LNCaP clone FGC (cell line): ENCODE data around the gene RNFT2.
A peak's percentile ranks its signal among the peaks of the same experiment; 100 is the strongest.

Experiments
- DNase-seq: peaks from one replicate; pipeline ENCODE4 v3.0.0-alpha.2; 2011; ENCODE audit warnings: low read depth
- H3K4me3 ChIP-seq: 2 replicates; pipeline ENCODE4 v1.5.1; 2011; ENCODE audit warnings: mild to moderate bottlenecking, low read depth, low read length, control low read depth
- CTCF ChIP-seq: IDR thresholded peaks from 2 replicates; pipeline ENCODE4 v1.5.1; 2012; ENCODE audit warnings: mild to moderate bottlenecking; ENCODE audit not compliant: control insufficient read depth, insufficient read depth; ENCODE audit errors: extremely low read depth

The RNFT2 gene

GRCh38 chr12:116693286-116694227, 44.6 kb upstream of the RNFT2 start:
- no peak for TF ChIP-seq CTCF
- no peak overlapping the region for H3K4me3 ChIP-seq
- no peak for DNase-seq

GRCh38 chr12:116694653-116695463, 43.3 kb upstream of the RNFT2 start:
- no peak for DNase-seq
- H3K4me3 ChIP-seq: no peak overlapping the region
- TF ChIP-seq CTCF: no peak

- no peak for DNase-seq
- no peak for TF ChIP-seq CTCF
- H3K4me3 ChIP-seq: no peak overlapping the region
Measured at GRCh38 chr12:116695464-116695725, 42.7 kb upstream of the RNFT2 start.

DNA sequence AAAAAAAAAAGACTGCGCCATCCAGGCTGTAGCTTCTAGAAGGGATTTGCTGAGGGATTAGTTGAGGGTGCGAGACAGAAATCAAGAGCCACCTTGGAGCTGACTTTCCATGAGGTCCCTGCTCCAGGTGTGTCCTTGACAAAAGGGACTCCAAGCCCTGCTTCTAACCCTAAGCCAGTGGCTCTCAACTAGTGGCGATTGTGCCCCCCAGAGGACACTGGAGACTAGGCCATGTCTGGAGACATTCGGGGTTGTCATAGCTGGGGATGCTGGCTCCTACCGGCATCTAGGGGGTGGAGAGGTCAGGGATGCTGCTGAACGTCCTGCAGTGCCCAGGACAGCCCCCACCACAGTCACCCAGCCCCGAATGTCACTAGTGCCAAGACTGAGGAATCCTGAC, 40.8 kb upstream of the RNFT2 start:
- DNase-seq: peak; percentile 11
- H3K4me3 ChIP-seq: no peak overlapping the region
- peak; percentile 60 for TF ChIP-seq CTCF

DNA sequence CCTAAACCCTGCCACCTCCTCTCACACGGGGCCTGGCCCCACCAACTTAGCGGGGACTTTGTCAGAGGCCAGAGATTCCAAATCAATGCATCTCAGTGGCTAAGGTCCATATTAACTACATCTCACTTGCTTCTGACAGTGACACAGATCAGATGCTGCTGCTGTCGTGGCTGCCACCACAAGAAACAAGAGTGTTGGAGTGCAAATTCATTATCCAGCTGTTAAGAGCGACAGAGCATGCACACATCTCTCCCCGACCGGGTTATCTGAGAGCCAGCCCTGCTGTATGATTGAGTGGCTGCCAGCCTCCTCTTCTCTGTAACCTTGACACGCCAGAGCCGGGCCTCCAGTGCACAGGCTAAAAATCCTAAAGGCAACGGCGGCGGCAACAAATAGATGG, 40.4 kb upstream of the RNFT2 start:
- no peak for TF ChIP-seq CTCF
- no peak overlapping the region for H3K4me3 ChIP-seq
- peak; percentile 40 for DNase-seq

DNA sequence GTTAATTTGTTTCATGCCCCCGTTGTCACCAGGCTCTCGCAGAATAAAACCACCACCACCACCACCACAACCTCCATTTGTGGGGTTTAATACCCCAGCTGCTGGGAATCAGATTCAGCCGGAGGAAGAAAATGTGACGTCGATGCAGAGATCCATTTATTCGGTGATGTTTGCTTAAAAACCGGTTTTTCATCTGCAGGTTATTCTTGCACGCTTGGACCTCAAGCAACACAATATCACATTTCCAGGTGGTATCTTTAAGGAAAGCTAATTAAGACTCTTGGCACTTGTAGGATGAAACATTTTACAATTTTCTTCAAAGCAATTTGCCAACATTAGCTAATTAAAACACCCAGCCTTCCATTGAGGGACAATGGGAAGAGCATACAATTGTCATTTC, 40.0 kb upstream of the RNFT2 start:
- no peak for TF ChIP-seq CTCF
- H3K4me3 ChIP-seq: no peak overlapping the region
- DNase-seq: peak; percentile 73
